ENCODE measurements around the gene EEIG2. TPM values are rescaled to one million over a fixed set of nuclear protein-coding genes. Genes with fewer than 3 reads are reported as not detected.
"Not testable (repeated sequence)": the region's sequence is repeated elsewhere in the genome, so short reads cannot be mapped to it uniquely, and the experiment has no call there.

Gene EEIG2
- total RNA-seq, 1 donor from 2014 or later: 25.4 TPM

- H3K9me3 Mint-ChIP-seq: peaks cover 3% of the 10 kb centered on the region
- intact Hi-C loops (cut with micrococcal nuclease): no loop called here
These were observed 27.2 kb upstream of the EEIG2 start for GRCh38 chr1:108532730-108533129.

GRCh38 chr1:108533351-108534083, 26.4 kb upstream of the EEIG2 start:
- Mint-ChIP-seq H3K4me3 (ENCODE audit: low read depth) (no peak overlapping the region), H3K4me1 (ENCODE audit: low read depth) (peaks cover 29% of the 10 kb centered on the region), H3K27me3 (ENCODE audit: low read depth) (peaks cover 9% of the 10 kb centered on the region), H3K36me3 (ENCODE audit: low read depth) (no peaks in the 10 kb centered on the region), H3K27ac (peak overlapping the region; percentile 1), H3K9me3 (no peaks in the 10 kb centered on the region)
- intact Hi-C loops (cut with micrococcal nuclease): no loop called here
- DNase-seq (ENCODE audit: low spot score): no peak

More at GRCh38 chr1:108532730-108533129, 27.2 kb upstream of the EEIG2 start:
- no peak for DNase-seq (ENCODE audit: low spot score)
- Mint-ChIP-seq H3K27me3 (ENCODE audit: low read depth) (peaks cover 13% of the 10 kb centered on the region), H3K27ac (no peak overlapping the region), H3K4me3 (ENCODE audit: low read depth) (no peak overlapping the region), H3K4me1 (ENCODE audit: low read depth) (peaks cover 22% of the 10 kb centered on the region), H3K36me3 (ENCODE audit: low read depth) (no peaks in the 10 kb centered on the region)

GRCh38 chr1:108534759-108535158, 25.1 kb upstream of the EEIG2 start:
- DNase-seq (ENCODE audit: low spot score): no peak
- Mint-ChIP-seq H3K27me3 (ENCODE audit: low read depth) (peaks cover 14% of the 10 kb centered on the region), H3K27ac (no peak overlapping the region), H3K4me3 (ENCODE audit: low read depth) (no peak overlapping the region), H3K9me3 (peaks cover 4% of the 10 kb centered on the region), H3K36me3 (ENCODE audit: low read depth) (no peaks in the 10 kb centered on the region), H3K4me1 (ENCODE audit: low read depth) (peaks cover 37% of the 10 kb centered on the region)
- intact Hi-C loops (cut with micrococcal nuclease): no loop called here

GRCh38 chr1:108535315-108535897, 24.5 kb upstream of the EEIG2 start:
- H3K9me3 Mint-ChIP-seq; H3K4me3 Mint-ChIP-seq (ENCODE audit: low read depth); H3K36me3 Mint-ChIP-seq (ENCODE audit: low read depth); H3K27ac Mint-ChIP-seq; intact Hi-C loops (cut with micrococcal nuclease); DNase-seq (ENCODE audit: low spot score): not testable (repeated sequence)
- Mint-ChIP-seq H3K4me1 (ENCODE audit: low read depth) (peaks cover 37% of the 10 kb centered on the region), H3K27me3 (ENCODE audit: low read depth) (peaks cover 10% of the 10 kb centered on the region)

- H3K36me3 Mint-ChIP-seq (ENCODE audit: low read depth); H3K9me3 Mint-ChIP-seq; H3K27ac Mint-ChIP-seq; H3K4me3 Mint-ChIP-seq (ENCODE audit: low read depth); DNase-seq (ENCODE audit: low spot score); intact Hi-C loops (cut with micrococcal nuclease): not testable (repeated sequence)
- peaks cover 15% of the 10 kb centered on the region for H3K27me3 Mint-ChIP-seq (ENCODE audit: low read depth)
- H3K4me1 Mint-ChIP-seq (ENCODE audit: low read depth): peaks cover 37% of the 10 kb centered on the region
These were observed 23.9 kb upstream of the EEIG2 start for GRCh38 chr1:108536021-108536420.

- H3K4me3 Mint-ChIP-seq (ENCODE audit: low read depth); H3K27ac Mint-ChIP-seq; H3K9me3 Mint-ChIP-seq; H3K36me3 Mint-ChIP-seq (ENCODE audit: low read depth); intact Hi-C loops (cut with micrococcal nuclease); DNase-seq (ENCODE audit: low spot score): not testable (repeated sequence)
- H3K27me3 Mint-ChIP-seq (ENCODE audit: low read depth): peaks cover 16% of the 10 kb centered on the region
- H3K4me1 Mint-ChIP-seq (ENCODE audit: low read depth): peaks cover 37% of the 10 kb centered on the region
These were observed 23.1 kb upstream of the EEIG2 start for GRCh38 chr1:108536791-108537190.

GRCh38 chr1:108537976-108538375, 21.9 kb upstream of the EEIG2 start:
- Mint-ChIP-seq H3K36me3 (ENCODE audit: low read depth) (no peaks in the 10 kb centered on the region), H3K27me3 (ENCODE audit: low read depth) (peaks cover 24% of the 10 kb centered on the region), H3K27ac (no peak overlapping the region), H3K4me1 (ENCODE audit: low read depth) (peaks cover 37% of the 10 kb centered on the region), H3K4me3 (ENCODE audit: low read depth) (no peak overlapping the region), H3K9me3 (peaks cover 4% of the 10 kb centered on the region)
- no peak for DNase-seq (ENCODE audit: low spot score)
- intact Hi-C loops (cut with micrococcal nuclease): no loop called here

- Mint-ChIP-seq H3K27ac (no peak overlapping the region), H3K27me3 (ENCODE audit: low read depth) (peaks cover 46% of the 10 kb centered on the region), H3K36me3 (ENCODE audit: low read depth) (no peaks in the 10 kb centered on the region), H3K4me3 (ENCODE audit: low read depth) (no peak overlapping the region), H3K4me1 (ENCODE audit: low read depth) (peaks cover 22% of the 10 kb centered on the region), H3K9me3 (peaks cover 8% of the 10 kb centered on the region)
- no peak for DNase-seq (ENCODE audit: low spot score)
- intact Hi-C loops (cut with micrococcal nuclease): no loop called here
These were observed 18.9 kb upstream of the EEIG2 start for GRCh38 chr1:108540977-108541376.

- Mint-ChIP-seq H3K27ac (no peak overlapping the region), H3K36me3 (ENCODE audit: low read depth) (no peaks in the 10 kb centered on the region), H3K9me3 (peaks cover 13% of the 10 kb centered on the region), H3K4me3 (ENCODE audit: low read depth) (no peak overlapping the region), H3K27me3 (ENCODE audit: low read depth) (peaks cover 51% of the 10 kb centered on the region), H3K4me1 (ENCODE audit: low read depth) (peaks cover 22% of the 10 kb centered on the region)
- DNase-seq (ENCODE audit: low spot score): no peak
- intact Hi-C loops (cut with micrococcal nuclease): no loop called here
These were observed 18.0 kb upstream of the EEIG2 start for GRCh38 chr1:108541861-108542260.

- H3K27me3 Mint-ChIP-seq (ENCODE audit: low read depth): peaks cover 34% of the 10 kb centered on the region
- H3K9me3 Mint-ChIP-seq; H3K4me1 Mint-ChIP-seq (ENCODE audit: low read depth); intact Hi-C loops (cut with micrococcal nuclease); H3K27ac Mint-ChIP-seq; DNase-seq (ENCODE audit: low spot score); H3K36me3 Mint-ChIP-seq (ENCODE audit: low read depth); H3K4me3 Mint-ChIP-seq (ENCODE audit: low read depth): not testable (repeated sequence)
These were observed 12.4 kb upstream of the EEIG2 start for GRCh38 chr1:108547493-108547892.

- H3K4me3 Mint-ChIP-seq (ENCODE audit: low read depth): no peak overlapping the region
- peaks cover 11% of the 10 kb centered on the region for H3K27me3 Mint-ChIP-seq (ENCODE audit: low read depth)
- no peak for DNase-seq (ENCODE audit: low spot score)
- intact Hi-C loops (cut with micrococcal nuclease): loop anchor here (1.0 to 5.0 kb wide), 2 partner anchors 41 to 46 kb away; no protein-coding TSS in a partner anchor
- peaks cover 24% of the 10 kb centered on the region for H3K4me1 Mint-ChIP-seq (ENCODE audit: low read depth)
- no peaks in the 10 kb centered on the region for H3K36me3 Mint-ChIP-seq (ENCODE audit: low read depth)
- no peak overlapping the region for H3K27ac Mint-ChIP-seq
- peaks cover 2% of the 10 kb centered on the region for H3K9me3 Mint-ChIP-seq
These were observed 8.6 kb upstream of the EEIG2 start for GRCh38 chr1:108551137-108551862.

- intact Hi-C loops (cut with micrococcal nuclease): loop anchor here (5.0 kb wide), 1 partner anchor 38 kb away; no protein-coding TSS in a partner anchor
- no peak overlapping the region for H3K4me3 Mint-ChIP-seq (ENCODE audit: low read depth)
These were observed 6.0 kb upstream of the EEIG2 start for GRCh38 chr1:108553905-108554304.

More at GRCh38 chr1:108553905-108554304, 6.0 kb upstream of the EEIG2 start:
- Mint-ChIP-seq H3K4me1 (ENCODE audit: low read depth) (peaks cover 24% of the 10 kb centered on the region), H3K27ac (no peak overlapping the region), H3K9me3 (no peaks in the 10 kb centered on the region), H3K27me3 (ENCODE audit: low read depth) (peaks cover 10% of the 10 kb centered on the region), H3K36me3 (ENCODE audit: low read depth) (no peaks in the 10 kb centered on the region)
- DNase-seq (ENCODE audit: low spot score): no peak
